Astrocyte of the cerebellum (primary cell): Measurements from ENCODE around the gene MYCT1.

ENCODE experiments used
- DNase-seq: peaks from one replicate; pipeline ENCODE4 v3.0.0-alpha.2; 2011; ENCODE audit warnings: low read depth
- H3K4me3 ChIP-seq: 2 replicates; pipeline ENCODE4 v1.5.1; 2011; ENCODE audit warnings: mild to moderate bottlenecking, low read depth, low read length, moderate library complexity
- in situ Hi-C: cut with HindIII; loops from 2 replicates; pipeline ENCODE4 v1.10.0; 2017; ENCODE audit warnings: low sequenced_read_pairs
- TF ChIP-seq, protein P1 (sequence below): IDR thresholded peaks from 2 replicates; pipeline ENCODE4 v1.5.1; 2012; ENCODE audit warnings: low read length, low read depth, moderate library complexity, mild to moderate bottlenecking; ENCODE audit errors: missing control alignments

Gene MYCT1

DNA sequence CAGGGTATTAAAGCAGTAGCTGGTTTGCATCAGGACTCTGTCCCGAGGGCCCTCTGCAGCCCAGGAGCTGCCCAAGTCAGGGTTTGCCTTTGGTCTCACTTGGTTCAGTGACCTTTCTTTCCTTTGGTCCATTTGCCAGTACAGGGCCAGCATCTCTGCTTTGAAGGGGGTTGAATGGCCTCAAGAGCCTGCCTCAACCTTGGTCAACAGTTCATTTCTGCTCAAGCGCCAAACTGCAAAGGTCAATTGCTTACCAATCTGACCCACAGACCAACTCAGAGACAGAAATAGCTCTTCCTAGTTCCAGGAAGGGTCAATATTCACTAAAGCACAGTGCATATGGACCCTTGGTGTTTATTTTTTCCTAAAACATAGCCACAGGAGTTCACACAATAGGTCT, 72.3 kb downstream of the MYCT1 start:
- in situ Hi-C loops = no loop called here
- TF ChIP-seq, protein P1, sequence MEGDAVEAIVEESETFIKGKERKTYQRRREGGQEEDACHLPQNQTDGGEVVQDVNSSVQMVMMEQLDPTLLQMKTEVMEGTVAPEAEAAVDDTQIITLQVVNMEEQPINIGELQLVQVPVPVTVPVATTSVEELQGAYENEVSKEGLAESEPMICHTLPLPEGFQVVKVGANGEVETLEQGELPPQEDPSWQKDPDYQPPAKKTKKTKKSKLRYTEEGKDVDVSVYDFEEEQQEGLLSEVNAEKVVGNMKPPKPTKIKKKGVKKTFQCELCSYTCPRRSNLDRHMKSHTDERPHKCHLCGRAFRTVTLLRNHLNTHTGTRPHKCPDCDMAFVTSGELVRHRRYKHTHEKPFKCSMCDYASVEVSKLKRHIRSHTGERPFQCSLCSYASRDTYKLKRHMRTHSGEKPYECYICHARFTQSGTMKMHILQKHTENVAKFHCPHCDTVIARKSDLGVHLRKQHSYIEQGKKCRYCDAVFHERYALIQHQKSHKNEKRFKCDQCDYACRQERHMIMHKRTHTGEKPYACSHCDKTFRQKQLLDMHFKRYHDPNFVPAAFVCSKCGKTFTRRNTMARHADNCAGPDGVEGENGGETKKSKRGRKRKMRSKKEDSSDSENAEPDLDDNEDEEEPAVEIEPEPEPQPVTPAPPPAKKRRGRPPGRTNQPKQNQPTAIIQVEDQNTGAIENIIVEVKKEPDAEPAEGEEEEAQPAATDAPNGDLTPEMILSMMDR = no peak
- no peak for DNase-seq
- no peak overlapping the region for H3K4me3 ChIP-seq

DNA sequence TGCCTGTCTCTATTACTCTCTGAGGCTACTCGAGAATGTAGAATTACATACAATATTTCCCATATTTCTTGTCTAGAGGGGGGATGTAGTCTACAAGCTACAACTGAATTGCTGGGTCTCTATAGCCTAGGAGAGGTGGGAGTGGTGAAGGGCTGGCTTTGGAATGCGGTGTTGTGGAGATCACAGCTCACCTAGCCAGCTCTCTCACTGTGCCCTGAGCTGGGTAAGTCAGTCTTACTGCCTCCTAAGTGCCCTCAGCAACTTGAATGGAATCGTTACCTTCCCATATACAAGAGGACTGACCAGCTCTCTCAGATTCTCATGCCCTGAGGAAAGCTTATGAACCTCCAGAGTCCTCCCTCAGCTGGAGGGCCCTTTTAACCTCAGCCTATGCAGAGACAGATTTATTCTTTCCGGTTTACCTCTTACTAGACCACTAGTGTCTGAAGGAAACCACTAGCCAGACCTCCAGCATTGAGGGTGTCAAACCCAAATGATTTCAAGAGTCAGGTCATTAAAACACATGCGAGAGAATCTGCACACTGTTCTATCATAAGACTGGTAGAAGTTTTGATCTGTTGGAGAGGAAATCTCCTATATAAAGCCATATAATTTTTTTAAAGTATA, 73.5 kb downstream of the MYCT1 start:
- no peak for DNase-seq
- no peak overlapping the region for H3K4me3 ChIP-seq
- in situ Hi-C loops = no loop called here
- TF ChIP-seq, protein P1 = no peak
